Stimulated activated CD8-positive, alpha-beta memory T cell treated with anti-CD3 and anti-CD28 coated beads, Interleukin-7, amount 100 ng/mL, for 4 hours (primary cell): ENCODE measurements around the gene GOT2.
"Not testable (repeated sequence)": the region's sequence is repeated elsewhere in the genome, so short reads cannot be mapped to it uniquely, and the experiment has no call there.

Experiments used
- DNase-seq, 2 donors: peaks; one replicate each; pipeline ENCODE4 v3.0.0-alpha.2; 2020; ENCODE audit warnings: low read depth in 2 of 2

Gene GOT2

DNA sequence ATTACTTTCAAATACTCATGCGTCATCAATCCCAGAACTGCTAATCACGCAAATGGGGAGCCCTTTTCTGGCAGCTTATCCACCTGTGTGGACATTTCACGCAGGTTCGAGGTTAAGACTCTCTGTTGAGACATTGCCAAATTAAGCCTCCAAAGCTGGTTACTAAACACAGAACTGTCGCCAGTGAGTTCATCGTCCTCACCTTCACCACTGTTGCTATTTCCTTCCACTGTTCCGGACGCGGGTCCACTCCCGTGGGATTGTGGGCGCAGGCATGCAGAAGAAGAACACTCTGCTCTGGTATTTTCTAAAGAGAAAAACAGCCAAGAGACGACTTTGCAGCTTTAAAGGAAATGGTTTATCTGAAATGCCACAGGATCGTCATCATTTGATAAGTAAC, 16.1 kb downstream of the GOT2 start:
- DNase-seq = no peak

DNA sequence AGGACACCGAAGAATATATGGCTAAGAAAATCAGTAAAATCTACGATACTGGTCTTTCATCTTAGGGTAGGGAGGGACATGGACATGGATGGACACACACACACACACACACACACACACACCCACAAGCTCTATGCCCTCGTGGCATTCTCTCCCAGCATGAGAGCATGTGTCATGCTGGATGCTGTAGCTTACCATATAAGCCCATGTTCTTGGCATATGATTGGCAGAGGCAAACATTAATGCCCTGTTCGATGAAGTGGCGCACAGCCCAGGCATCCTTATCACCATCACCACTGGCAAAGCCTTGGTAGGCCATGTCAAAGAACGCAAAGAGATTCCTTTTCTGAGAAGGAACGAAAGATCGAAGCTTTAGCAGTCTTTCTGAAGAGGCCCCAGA, 17.6 kb downstream of the GOT2 start:
- no peak for DNase-seq

DNA sequence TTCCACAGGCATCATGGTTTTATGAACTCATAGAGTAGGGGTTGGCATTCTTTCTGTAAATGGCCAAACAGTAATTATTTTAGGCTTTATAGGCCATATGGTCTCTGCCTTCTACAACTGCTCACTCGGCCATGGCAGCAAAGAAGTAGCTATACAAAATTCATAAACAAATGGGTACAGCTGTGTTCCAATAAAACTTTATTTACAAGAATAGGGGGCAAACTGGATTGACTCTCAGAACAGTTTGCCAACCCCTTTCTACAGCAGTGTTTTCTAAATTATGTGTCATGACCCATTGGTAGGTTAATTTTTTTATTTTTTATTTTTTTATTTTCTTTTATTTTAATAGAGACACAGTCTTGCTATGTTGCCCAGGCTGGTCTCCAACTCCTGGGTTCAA, 20.4 kb downstream of the GOT2 start:
- DNase-seq = no peak

DNA sequence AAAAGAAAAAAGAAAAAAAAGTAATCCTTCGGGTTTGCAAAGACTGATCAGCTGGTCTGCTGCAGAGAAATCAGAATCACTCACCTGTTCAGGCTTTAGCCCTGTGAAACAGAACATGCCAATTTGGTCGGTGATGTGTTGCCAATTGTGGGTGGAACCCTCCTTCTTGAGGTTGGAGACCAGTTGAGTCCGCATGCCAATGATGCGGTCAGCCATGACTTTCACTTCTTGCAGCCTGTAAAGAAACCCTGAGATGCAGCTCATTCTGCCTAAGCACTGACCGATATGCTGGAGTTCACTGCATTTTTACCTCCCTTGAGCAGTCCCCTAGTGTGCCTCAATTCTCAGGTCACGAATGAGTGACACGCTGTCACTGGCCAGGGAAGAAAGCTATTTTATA, 24.8 kb downstream of the GOT2 start:
- no peak for DNase-seq

GRCh38 chr16:58699151-58699550, 35.0 kb downstream of the GOT2 start:
- DNase-seq = no peak

GRCh38 chr16:58695368-58695767, 38.7 kb downstream of the GOT2 start:
- DNase-seq = no peak

- DNase-seq = no peak
Observed at GRCh38 chr16:58692450-58692849, 41.7 kb downstream of the GOT2 start.

DNA sequence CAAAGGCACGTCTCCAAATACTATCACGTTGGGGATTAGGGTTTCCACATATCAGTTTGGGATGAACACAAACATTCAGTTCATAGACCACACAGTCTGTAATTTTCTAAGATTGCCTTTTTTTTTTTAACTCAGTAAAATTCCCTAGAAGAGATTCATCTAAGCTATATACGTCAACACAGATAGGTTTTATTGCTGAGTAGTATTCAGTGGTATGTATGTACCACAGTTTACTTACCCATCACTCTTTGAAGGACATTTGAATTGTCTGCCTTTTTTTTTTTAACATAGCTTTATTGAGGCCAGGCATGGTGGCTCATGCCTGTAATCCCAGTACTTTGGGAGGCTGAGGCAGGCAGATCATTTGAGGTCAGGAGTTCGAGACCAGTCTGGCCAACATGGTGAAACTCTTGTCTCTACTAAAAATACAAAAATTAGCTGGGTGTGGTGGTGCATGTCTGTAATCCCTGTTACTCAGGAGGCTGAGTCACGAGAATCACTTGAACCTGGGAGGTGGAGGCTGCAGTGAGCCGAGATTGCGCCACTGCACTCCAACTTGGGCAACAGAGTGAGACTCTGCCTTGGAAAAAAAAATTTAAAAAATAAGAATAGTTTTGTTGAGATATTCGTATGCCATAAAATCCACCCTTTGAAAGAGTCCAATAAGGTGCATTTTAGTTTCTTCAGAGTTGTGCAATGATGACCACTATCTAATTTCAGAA, 47.0 kb downstream of the GOT2 start:
- not testable (repeated sequence) for DNase-seq

GRCh38 chr16:58685084-58685449, 49.0 kb downstream of the GOT2 start:
- no peak for DNase-seq

GRCh38 chr16:58684354-58685083, 49.6 kb downstream of the GOT2 start, which contains the start of gene SLC38A7:
Gene SLC38A7, minus strand, starts transcription at chr16:58684770. Its CDS starts 4,644 bp downstream, at chr16:58680126.
- peak; percentile 41 to 62 for DNase-seq

- no peak for DNase-seq
Observed at GRCh38 chr16:58684001-58684353, 50.1 kb downstream of the GOT2 start.

DNA sequence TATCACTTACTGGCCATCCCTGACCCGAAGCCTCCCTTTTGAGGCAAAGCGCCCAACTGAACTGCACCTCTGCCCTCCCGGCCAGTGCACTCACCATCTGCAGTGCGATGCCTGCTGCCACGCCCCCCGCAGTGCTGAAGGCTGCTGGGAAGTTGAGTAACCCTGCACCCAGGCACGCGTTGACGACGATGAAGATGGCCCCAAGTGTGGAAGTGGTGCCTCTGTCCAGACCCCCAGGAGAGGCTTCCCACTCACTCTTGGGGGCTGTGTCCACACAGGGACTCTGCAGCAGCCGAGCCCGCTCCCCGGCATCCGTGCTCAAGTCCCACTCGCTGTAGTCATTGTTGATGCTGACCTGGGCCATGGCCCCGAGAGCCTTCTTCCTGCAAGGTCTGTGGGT, 54.4 kb downstream of the GOT2 start:
- DNase-seq = no peak

GRCh38 chr16:58678716-58679115, 55.4 kb downstream of the GOT2 start:
- DNase-seq = no peak

DNA sequence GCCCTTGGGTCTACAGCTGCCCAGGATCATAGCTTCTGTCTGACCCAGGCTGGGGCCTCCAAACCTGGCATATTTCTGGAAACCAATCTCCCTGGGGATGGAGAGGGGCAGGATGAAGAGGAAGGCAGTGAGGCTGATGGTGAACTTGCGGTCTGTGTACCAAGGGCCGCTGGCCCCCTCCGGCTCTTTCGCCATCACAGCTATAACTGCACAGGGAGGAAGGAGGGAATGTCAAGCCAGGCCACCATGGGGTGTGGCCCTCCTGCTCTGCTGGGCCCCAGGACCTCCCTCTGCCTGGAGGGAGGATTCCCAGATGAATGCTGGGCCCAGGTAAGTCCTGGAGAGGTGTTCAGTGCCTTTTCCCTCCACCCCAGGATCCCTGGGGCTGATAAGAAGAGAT, 55.8 kb downstream of the GOT2 start:
- DNase-seq = no peak

DNA sequence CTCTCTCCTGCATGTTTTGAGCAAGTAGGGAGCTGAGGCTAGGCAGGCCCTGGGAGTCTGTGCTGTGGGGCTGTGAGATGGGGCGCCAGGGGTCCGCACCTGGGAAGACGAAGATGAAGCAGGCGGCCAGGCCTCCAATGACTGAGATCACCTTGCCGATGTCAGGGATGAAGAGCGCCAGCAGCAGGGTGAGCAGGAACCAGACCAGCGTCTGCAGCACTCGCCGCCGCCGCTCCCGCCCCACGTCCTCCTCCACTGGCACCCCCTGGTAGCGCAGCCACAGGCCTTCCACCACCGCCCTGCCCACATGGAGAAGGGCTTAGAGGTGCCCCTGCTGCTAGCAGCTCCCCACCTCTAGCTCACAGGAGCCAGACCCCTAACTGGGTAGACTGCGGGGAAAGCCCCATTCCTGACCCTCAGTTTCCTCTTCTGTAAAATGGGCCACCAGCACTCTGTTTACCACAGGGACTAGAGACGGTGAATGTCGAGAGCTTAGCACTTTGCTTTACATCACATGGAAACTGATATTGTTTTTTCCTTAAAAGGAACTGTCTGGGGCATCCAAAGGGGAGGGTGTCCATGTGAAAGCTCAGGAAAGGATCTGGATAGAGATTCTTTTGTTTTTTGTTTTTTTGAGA, 63.1 kb downstream of the GOT2 start:
- no peak for DNase-seq

DNA sequence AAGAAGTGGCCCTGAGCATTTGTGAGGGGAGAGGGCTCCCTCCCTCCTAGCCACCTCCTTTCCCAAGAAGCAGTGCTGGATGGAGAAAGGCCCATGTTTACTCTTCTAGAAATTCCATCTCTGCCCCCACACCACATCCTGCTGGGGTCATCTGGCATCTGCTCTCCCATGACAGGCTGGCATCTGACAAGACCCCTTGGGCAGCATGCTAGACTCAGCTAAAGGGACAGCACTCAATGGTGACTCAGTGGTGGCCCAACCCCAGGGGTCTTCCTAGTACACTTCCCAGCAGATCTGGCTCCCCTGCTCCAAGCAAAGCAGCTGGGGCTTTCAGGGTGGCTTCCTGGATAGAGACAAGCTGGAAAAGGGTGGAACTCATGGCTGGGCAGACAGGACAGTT, 63.9 kb downstream of the GOT2 start:
- no peak for DNase-seq

DNA sequence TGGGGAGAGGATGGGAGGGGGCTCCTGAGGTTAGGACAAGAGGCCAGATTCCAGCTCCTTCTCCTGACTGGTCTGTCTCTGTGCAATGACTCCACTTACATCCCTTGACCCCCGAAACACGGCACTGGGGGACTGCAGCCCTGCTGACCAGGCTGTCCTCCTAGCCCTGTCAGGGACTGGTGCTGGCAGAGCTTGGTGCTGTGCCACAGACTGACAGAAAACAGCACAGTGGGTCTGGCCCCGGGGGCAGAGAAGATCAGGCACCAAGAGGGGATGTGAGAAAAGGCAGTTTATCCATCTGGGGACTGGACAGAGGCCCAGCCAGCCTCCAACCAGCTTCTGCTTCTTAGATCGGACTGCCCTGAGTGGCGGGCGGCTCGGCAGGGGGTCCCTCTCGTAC, 68.9 kb downstream of the GOT2 start:
- no peak for DNase-seq

DNA sequence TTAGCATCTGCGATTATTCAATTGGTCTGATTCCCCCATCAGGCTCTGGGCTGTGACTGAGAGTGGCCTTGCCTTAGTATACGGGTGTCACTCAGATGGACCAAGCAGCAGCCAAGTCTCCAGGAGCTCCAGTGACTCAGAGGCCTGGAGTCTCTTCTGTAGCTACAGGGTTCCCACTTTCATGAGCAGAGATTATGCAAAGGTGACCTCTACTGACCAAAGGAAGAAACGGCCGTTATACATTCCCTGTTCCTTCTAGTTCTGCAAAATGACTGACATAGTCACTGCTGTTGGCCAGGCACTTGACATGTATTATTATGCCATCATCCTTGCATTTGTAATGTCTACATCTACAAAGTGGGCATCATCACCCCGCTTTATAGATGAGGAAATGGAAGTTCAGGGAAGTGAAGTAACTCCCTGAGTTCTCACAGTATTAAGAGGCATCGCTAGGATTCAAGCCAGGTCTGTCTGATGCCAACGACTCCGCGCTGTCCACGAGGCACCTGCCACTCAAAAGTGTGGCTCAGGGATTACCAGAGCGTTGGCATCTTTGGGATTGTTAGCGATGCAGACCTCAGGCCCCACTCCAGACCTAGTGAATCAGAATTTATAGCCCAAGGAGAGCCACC, 72.8 kb downstream of the GOT2 start:
- DNase-seq = no peak

DNA sequence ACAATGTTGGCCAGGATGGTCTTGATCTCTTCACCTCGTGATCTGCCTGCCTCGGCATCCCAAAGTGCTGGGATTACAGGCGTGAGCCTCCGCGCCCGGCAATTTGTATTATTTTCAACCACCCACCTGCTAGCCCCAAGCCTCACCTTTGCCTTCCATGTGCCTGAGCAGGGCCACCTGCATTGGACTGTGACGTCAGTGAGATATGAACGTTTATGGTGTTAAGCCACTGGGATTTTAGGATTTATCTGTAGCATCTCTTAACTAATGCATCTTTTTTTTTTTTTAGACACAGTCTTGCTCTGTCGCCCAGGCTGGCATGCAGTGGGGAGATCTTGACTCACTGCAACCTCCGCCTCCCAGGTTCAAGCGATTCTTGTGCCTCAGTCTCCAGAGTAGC, 74.2 kb downstream of the GOT2 start:
- not testable (repeated sequence) for DNase-seq

- DNase-seq = no peak
Observed at GRCh38 chr16:58658796-58659211, 75.3 kb downstream of the GOT2 start.
